ENCODE data around the gene NOP10.

DNA sequence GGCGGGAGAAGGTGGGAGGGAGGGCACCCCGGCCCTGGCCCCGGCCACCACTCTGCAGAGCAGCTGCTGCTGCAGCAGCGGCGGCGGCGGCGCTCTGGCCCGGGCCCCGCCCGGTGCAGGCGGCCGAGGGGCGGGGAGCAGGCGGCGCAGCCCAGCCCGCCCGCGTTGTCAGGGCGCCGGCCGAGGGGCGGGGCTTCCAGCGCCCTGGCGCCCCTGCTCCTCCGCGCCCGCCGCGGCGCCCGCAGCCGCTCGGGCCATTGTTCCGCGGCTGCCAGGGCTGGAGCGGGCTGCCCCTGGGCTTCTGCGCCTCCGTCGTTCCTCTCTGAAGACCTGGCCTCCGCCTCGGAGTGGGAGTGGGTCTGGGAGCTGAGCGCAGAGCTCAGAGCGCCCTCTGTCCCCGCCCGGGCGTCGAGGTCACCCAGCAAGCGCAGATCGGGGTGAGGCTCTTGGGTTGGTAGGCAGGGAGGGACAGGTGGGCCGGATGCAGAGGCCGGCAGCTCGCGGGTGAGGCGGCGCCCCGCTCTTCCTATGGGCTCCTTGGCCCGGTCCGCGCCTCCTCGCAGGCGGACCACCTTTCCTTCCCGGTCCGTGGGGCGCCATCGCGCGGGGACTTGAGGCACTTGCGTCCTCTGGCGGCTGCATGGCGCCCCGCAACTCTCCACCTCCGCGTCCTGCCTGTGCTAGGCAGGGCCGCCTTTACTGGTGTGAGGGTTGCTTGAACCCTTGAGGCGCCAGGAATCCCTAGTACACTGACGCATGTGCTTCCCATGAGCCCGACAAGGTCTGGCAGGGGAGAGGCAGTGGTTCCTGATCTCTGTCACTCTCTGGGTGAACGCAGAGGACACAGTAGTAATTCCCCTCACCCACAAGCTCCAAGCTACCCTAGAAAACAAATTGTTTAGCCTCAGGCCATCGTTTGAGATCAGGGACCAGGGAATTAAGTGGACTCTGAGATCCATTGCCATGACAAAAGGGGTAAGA lies 24.5 kb upstream of the NOP10 start, which contains the start of gene LPCAT4:
- TF ChIP-seq KDM5A (IDR thresholded peaks at IDR 0.05; ENCODE audit: low read length) (no peak), EP300 (IDR thresholded peaks at IDR 0.05; ENCODE audit: borderline replicate concordance in 1 of 2, low read depth in 2 of 2, low read length in 2 of 2) (0 out of 3 replicates have a peak, but pooled peaks of 1 of the 2 experiments have one; percentile 26), SP2 (IDR thresholded peaks at IDR 0.05; ENCODE audit: low read length) (no peak), GABPA (IDR thresholded peaks at IDR 0.05; ENCODE audit: borderline replicate concordance, insufficient read depth, low read length) (no peak), FOSL1 (IDR thresholded peaks at IDR 0.05; ENCODE audit: insufficient read depth, low read depth, low read length) (no peak), POLR2A (IDR thresholded peaks at IDR 0.05; ENCODE audit: control extremely low read depth in 1 of 2, low read depth in 2 of 2, low read length in 2 of 2) (peak; percentile 82 to 93), SIN3A (conservative IDR thresholded peaks at IDR 0.05 in 1 of 2, IDR thresholded peaks at IDR 0.05 in 1 of 2; ENCODE audit: low read depth in 1 of 2, low read length in 2 of 2) (peak in 1 of 2 experiments; percentile 24; a peak in 2 of 4 replicates), CHD1 (IDR thresholded peaks at IDR 0.05; ENCODE audit: low read depth, low read length) (no peak), POU5F1 (IDR thresholded peaks at IDR 0.05; ENCODE audit: low read depth, low read length) (no peak), RBBP5 (IDR thresholded peaks at IDR 0.05; ENCODE audit: borderline replicate concordance, low read depth, low read length) (no peak)
- TF ChIP-seq, protein P1, sequence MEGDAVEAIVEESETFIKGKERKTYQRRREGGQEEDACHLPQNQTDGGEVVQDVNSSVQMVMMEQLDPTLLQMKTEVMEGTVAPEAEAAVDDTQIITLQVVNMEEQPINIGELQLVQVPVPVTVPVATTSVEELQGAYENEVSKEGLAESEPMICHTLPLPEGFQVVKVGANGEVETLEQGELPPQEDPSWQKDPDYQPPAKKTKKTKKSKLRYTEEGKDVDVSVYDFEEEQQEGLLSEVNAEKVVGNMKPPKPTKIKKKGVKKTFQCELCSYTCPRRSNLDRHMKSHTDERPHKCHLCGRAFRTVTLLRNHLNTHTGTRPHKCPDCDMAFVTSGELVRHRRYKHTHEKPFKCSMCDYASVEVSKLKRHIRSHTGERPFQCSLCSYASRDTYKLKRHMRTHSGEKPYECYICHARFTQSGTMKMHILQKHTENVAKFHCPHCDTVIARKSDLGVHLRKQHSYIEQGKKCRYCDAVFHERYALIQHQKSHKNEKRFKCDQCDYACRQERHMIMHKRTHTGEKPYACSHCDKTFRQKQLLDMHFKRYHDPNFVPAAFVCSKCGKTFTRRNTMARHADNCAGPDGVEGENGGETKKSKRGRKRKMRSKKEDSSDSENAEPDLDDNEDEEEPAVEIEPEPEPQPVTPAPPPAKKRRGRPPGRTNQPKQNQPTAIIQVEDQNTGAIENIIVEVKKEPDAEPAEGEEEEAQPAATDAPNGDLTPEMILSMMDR (IDR thresholded peaks at IDR 0.05; ENCODE audit: control extremely low read depth in 1 of 3, insufficient read depth in 1 of 3, low read depth in 1 of 3, low read length in 3 of 3), result peak; percentile 71 to 87 (median 72)

Data from H1 (cell line).